Effector memory CD8-positive, alpha-beta T cell (primary cell): Measurements from ENCODE around the gene RGS16.

Experiments
- ATAC-seq: fragments of 150-1000 bp; cut with Tn5 transposase; replicated peaks from 2 replicates; pipeline ENCODE4 v1.10.0; 2021; ENCODE audit warnings: mild to moderate bottlenecking, moderate library complexity
- DNase-seq, 3 experiments: peaks; one replicate each; pipeline ENCODE4 v3.0.0; 2021
- H3K27ac Mint-ChIP-seq, 2 donors: one replicate each; pipeline ENCODE4 v1.8.0; 2022; ENCODE audit warnings: mild to moderate bottlenecking in 2 of 2, mixed read lengths in 2 of 2, moderate library complexity in 2 of 2
- H3K27me3 Mint-ChIP-seq, 2 donors: one replicate each; pipeline ENCODE4 v1.8.0; 2022; ENCODE audit warnings: mixed read lengths in 2 of 2
- H3K36me3 Mint-ChIP-seq: one replicate; pipeline ENCODE4 v1.8.0; 2022; ENCODE audit warnings: mild to moderate bottlenecking, moderate library complexity, mixed read lengths; ENCODE audit not compliant: insufficient read depth
- H3K4me1 Mint-ChIP-seq, 2 donors: one replicate each; pipeline ENCODE4 v1.8.0; 2022; ENCODE audit warnings: low read depth in 2 of 2, mixed read lengths in 2 of 2
- H3K4me3 Mint-ChIP-seq, 2 donors: one replicate each; pipeline ENCODE4 v1.8.0; 2022; ENCODE audit warnings: mild to moderate bottlenecking in 2 of 2, mixed read lengths in 2 of 2, moderate library complexity in 2 of 2
- H3K9me3 Mint-ChIP-seq, 2 donors: one replicate each; pipeline ENCODE4 v1.8.0; 2022; ENCODE audit warnings: mixed read lengths in 2 of 2

The RGS16 gene

DNA sequence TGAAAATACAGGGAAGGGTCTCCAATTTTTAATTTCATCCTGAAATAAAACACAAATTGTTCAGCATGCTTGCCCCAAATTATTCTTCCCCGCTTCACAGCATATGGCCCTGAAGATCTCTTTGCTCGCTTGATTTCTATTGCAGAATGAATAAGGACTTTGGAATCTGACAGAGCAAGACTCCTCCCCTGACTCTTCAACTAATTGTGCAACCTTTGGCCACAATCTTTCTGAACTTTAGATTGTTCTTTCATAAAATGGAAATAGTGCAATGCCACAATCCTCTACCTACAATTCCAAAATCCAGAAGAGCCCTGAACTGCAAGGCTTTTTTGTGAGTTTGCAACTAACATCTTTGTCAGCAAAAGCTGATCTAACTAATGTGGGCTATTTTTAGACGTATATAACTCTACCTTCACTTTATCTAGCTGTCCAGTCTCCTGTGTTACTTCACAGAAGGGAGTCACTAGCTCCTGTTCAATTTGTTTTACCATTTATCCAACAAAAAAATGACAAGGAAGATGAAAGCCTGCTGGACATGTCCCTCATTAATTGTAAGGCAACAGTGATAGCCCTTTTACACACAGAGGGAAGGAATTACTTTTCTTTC, 28.5 kb downstream of the RGS16 start:
- H3K4me1 Mint-ChIP-seq: peaks cover 11 to 22% of the 10 kb centered on the region in 2 donors
- no peak overlapping the region for H3K4me3 Mint-ChIP-seq
- no peak for DNase-seq
- no peak for ATAC-seq
- peaks cover 53% of the 10 kb centered on the region for H3K36me3 Mint-ChIP-seq
- no peaks in the 10 kb centered on the region for H3K9me3 Mint-ChIP-seq
- H3K27me3 Mint-ChIP-seq: no peaks in the 10 kb centered on the region
- no peak overlapping the region for H3K27ac Mint-ChIP-seq

DNA sequence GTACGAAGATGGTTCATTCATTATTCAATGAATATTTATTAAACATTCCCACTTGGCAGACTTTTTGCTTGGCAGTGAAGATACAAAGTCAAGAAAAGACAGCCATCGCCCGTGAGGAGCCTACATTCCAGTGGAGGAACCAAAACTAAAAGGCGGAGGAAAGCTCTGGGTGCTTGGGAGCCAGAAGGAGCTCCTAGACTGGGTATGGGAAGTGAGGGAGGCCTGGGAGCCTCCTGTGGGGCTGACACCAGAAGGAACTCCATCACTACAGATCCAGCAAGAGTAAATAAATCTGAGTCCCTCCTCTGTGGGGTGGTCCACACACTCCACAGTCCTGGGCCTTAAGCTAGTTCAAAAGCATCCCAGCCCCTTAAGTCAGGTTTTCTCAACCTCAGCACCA, 30.0 kb downstream of the RGS16 start:
- H3K27ac Mint-ChIP-seq: no peak overlapping the region
- no peaks in the 10 kb centered on the region for H3K9me3 Mint-ChIP-seq
- no peaks in the 10 kb centered on the region for H3K27me3 Mint-ChIP-seq
- H3K4me1 Mint-ChIP-seq: peaks cover 7 to 19% of the 10 kb centered on the region in 2 donors
- no peak overlapping the region for H3K4me3 Mint-ChIP-seq
- DNase-seq (no peak), ATAC-seq (no peak)
- peaks cover 40% of the 10 kb centered on the region for H3K36me3 Mint-ChIP-seq

DNA sequence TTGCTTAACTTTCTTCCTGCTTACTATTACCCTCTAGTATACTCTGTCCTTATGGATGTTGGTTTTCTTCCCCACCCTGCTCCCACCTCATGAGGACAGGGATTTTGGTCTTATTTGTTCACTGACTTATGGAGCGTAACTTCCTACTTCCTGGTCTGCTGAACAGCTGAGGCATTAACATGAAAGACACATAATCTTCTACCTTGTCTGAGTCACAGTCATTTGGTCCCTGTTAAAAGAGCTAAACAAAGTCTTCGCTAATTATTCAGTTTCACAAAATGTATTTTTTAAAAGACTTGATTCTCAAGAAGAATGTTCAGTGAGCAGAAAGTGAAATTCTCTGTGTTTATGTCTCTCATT, 33.6 kb downstream of the RGS16 start:
- no peak overlapping the region for H3K4me3 Mint-ChIP-seq
- ATAC-seq (no peak), DNase-seq (no peak)
- no peaks in the 10 kb centered on the region for H3K4me1 Mint-ChIP-seq
- H3K36me3 Mint-ChIP-seq: peaks cover 5% of the 10 kb centered on the region
- no peaks in the 10 kb centered on the region for H3K9me3 Mint-ChIP-seq
- H3K27ac Mint-ChIP-seq: no peak overlapping the region
- H3K27me3 Mint-ChIP-seq: no peaks in the 10 kb centered on the region

- Mint-ChIP-seq H3K4me3 (no peak overlapping the region), H3K36me3 (peaks cover 1% of the 10 kb centered on the region), H3K27ac (no peak overlapping the region), H3K9me3 (no peaks in the 10 kb centered on the region), H3K4me1 (no peaks in the 10 kb centered on the region), H3K27me3 (no peaks in the 10 kb centered on the region)
- DNase-seq: no peak
- ATAC-seq: no peak
These were observed 34.1 kb downstream of the RGS16 start for GRCh38 chr1:182569939-182570610.

DNA sequence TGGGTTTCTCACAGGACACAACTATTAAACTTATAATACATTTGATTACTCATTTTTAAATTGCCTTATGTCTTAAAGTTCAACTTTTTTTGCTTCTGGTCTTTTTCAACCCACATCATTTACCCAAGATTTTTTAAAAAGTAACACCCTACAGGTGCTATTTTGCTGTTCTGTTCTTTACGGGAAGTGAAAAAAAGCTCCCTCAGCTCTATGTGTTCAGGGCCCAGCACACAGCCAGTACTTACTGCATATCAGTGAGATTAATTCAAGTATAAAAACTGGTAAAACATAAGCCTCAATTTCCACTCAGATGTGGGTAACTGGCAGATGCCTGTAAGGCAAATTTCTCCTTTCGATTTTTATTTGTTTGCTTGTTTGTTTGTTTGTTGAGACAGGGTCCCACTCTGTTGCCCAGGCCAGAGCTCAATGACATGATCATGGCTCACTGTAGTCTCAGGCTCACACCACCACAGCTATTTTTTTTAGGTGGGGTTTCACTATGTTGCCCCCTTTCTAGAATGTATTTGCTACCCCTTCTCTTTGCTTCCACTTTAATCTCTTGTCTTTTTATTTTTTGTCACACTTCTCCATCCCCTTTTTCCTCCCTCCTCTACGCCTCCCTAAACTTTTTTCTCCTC, 35.4 kb downstream of the RGS16 start:
- no peaks in the 10 kb centered on the region for H3K36me3 Mint-ChIP-seq

DNA sequence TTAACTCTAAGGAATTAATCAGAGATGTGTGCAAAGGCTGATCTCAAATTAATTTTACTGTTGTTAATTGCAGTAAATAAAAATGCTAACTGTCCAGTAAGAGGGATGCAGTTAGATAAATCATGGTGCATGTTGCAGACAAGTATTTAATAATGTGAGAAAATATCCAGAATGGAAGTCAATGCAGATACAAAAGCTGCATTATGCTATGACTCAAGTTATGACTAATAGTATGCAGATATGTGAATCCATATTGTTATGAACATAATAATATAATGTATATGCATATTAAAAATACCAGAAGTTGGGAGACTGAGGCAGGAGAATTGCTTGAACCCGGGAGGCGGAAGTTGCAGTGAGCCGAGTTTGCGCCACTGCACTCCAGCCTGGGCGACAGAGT, 36.6 kb downstream of the RGS16 start:
- ATAC-seq (no peak), DNase-seq (no peak)
- no peaks in the 10 kb centered on the region for H3K4me1 Mint-ChIP-seq
- no peak overlapping the region for H3K4me3 Mint-ChIP-seq
- H3K9me3 Mint-ChIP-seq: no peaks in the 10 kb centered on the region
- no peaks in the 10 kb centered on the region for H3K36me3 Mint-ChIP-seq
- H3K27ac Mint-ChIP-seq: no peak overlapping the region
- H3K27me3 Mint-ChIP-seq: no peaks in the 10 kb centered on the region

More for the DNA sequence above, 35.4 kb downstream of the RGS16 start:
- Mint-ChIP-seq H3K27me3 (no peaks in the 10 kb centered on the region), H3K4me1 (no peaks in the 10 kb centered on the region), H3K9me3 (no peaks in the 10 kb centered on the region), H3K27ac (no peak overlapping the region), H3K4me3 (no peak overlapping the region)
- ATAC-seq: no peak
- no peak for DNase-seq

DNA sequence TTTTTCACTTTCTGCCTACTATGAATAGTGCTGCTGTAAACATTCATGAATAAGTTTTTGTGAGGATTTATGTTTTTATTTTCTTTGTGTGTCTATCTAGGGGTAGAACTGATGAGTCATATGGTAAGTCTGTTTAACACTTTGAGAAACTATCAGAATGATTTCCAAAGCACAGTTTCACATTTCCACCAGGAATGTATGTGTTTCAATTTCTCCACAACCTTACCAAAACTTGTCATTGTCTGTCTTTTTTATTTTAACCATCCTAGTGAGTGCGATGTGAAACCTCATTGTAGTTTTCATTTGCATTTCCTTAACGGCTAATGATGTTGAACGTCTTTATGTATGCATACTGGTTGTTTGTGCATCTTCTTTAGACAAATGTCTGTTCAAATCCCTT, 38.7 kb downstream of the RGS16 start:
- no peaks in the 10 kb centered on the region for H3K9me3 Mint-ChIP-seq
- ATAC-seq (no peak), DNase-seq (no peak)
- no peaks in the 10 kb centered on the region for H3K27me3 Mint-ChIP-seq
- H3K27ac Mint-ChIP-seq: no peak overlapping the region
- no peak overlapping the region for H3K4me3 Mint-ChIP-seq
- H3K4me1 Mint-ChIP-seq: no peaks in the 10 kb centered on the region
- H3K36me3 Mint-ChIP-seq: no peaks in the 10 kb centered on the region

DNA sequence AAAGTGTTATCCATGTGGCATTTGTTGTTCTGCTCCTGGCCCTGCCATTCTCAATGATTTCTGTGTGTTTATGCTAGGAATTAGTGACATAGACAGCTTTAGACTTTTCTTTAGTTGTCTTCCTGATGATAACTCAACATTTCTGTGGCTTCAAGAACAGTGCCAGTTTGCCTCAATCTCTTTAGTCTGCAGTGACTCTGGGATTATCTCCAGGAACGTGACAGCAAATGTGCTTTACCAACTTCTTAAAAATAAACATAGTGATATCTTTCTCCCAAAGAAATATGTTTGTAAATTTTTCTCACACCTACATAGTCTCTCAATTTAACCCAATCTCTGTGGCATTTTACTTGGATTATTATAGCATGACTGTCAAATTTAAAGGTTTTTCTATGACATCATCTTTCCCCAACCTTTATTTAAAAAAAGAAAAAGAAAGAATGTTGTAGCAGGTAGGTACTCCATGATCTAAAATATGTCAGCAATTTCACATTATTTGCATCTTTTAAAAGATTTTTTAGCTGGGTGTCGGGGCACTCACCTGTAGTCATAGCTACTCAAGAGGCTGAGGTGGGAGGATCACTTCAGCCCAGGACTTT, 39.7 kb downstream of the RGS16 start:
- Mint-ChIP-seq H3K4me1 (no peaks in the 10 kb centered on the region), H3K4me3 (no peak overlapping the region), H3K9me3 (no peaks in the 10 kb centered on the region), H3K27me3 (no peaks in the 10 kb centered on the region), H3K27ac (no peak overlapping the region), H3K36me3 (no peaks in the 10 kb centered on the region)
- DNase-seq (no peak), ATAC-seq (no peak)

- Mint-ChIP-seq H3K4me3 (no peak overlapping the region), H3K4me1 (no peaks in the 10 kb centered on the region), H3K9me3 (no peaks in the 10 kb centered on the region), H3K27me3 (no peaks in the 10 kb centered on the region), H3K27ac (no peak overlapping the region), H3K36me3 (no peaks in the 10 kb centered on the region)
- DNase-seq (no peak), ATAC-seq (no peak)
These were observed 41.1 kb downstream of the RGS16 start for GRCh38 chr1:182563095-182563494.

DNA sequence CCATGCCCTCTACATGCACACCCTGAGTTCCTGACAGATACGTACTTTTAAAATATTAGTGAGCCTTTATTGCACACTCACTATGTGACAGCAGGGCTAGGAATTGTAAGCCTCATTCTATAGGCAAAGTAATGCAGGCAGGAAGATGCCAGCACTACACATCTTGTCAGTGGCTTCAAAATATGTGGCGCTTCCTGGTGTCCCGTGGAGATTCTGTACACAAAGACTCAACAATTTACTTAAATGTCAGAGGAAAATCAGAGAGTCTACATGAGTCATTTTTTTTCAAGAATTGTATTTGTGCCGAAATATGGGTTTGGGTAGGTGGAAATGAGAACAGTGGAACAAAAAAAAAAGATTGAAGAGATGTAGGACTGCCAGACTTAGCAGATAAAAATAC, 42.7 kb downstream of the RGS16 start:
- H3K27ac Mint-ChIP-seq: no peak overlapping the region
- ATAC-seq (no peak), DNase-seq (no peak)
- H3K4me3 Mint-ChIP-seq: no peak overlapping the region
- H3K36me3 Mint-ChIP-seq: no peaks in the 10 kb centered on the region
- H3K27me3 Mint-ChIP-seq: no peaks in the 10 kb centered on the region
- no peaks in the 10 kb centered on the region for H3K4me1 Mint-ChIP-seq
- H3K9me3 Mint-ChIP-seq: no peaks in the 10 kb centered on the region

GRCh38 chr1:182560392-182560984, 43.7 kb downstream of the RGS16 start:
- ATAC-seq (no peak), DNase-seq (no peak)
- H3K36me3 Mint-ChIP-seq: no peaks in the 10 kb centered on the region
- H3K27ac Mint-ChIP-seq: no peak overlapping the region
- H3K27me3 Mint-ChIP-seq: no peaks in the 10 kb centered on the region
- H3K4me1 Mint-ChIP-seq: no peaks in the 10 kb centered on the region
- H3K4me3 Mint-ChIP-seq: no peak overlapping the region
- no peaks in the 10 kb centered on the region for H3K9me3 Mint-ChIP-seq

DNA sequence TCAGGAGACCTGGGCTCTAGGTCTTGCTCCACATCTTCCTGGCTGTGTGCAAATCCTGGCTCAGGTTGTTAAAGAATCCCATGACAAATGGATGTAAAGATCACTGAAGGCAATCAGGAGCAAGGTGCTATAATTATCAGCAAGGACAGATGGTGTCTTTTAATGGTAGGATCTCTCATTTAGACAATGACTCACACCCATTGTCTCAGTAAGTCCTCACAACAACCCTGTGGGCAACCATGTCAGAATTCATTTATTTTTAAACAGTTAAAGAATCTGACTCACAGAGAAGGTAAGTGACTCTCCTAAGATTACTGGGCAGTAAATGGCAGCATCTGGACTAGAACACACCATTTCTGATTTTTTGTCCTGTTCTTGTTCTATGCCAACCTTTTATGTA, 47.9 kb downstream of the RGS16 start:
- DNase-seq (no peak), ATAC-seq (no peak)
- Mint-ChIP-seq H3K4me3 (no peak overlapping the region), H3K9me3 (peaks cover 0 to 2% of the 10 kb centered on the region in 2 donors), H3K27ac (no peak overlapping the region), H3K27me3 (peaks cover 14% of the 10 kb centered on the region in 2 donors), H3K4me1 (no peaks in the 10 kb centered on the region), H3K36me3 (no peaks in the 10 kb centered on the region)

DNA sequence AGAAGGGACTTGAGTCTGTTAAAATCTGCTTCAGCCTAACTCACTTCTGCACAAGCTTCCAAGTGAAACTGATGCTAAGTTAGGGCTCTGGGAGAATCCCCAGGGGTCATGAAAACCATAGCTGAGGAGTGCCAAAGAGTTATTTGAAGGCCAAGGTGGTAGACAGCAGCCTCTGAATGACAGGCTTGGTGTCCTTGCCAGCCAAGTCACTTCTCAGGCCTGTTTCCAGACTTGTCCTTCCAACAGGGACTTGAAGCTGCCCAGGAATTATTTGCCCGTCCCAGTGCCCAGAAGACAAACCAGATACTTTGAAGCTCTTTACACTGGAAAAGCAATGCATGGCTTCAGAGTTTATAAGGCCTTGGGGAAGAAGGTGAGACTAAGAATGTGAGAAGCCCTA, 48.7 kb downstream of the RGS16 start:
- Mint-ChIP-seq H3K27me3 (peaks cover 14 to 16% of the 10 kb centered on the region in 2 donors), H3K27ac (no peak overlapping the region), H3K9me3 (peaks cover 0 to 2% of the 10 kb centered on the region in 2 donors), H3K36me3 (no peaks in the 10 kb centered on the region), H3K4me1 (no peaks in the 10 kb centered on the region), H3K4me3 (no peak overlapping the region)
- no peak for DNase-seq
- ATAC-seq: no peak

- H3K36me3 Mint-ChIP-seq: no peaks in the 10 kb centered on the region
- ATAC-seq (no peak), DNase-seq (no peak)
- peaks cover 0 to 2% of the 10 kb centered on the region in 2 donors for H3K9me3 Mint-ChIP-seq
- H3K4me3 Mint-ChIP-seq: no peak overlapping the region
- no peak overlapping the region for H3K27ac Mint-ChIP-seq
- peaks cover 23 to 37% of the 10 kb centered on the region in 2 donors for H3K27me3 Mint-ChIP-seq
- no peaks in the 10 kb centered on the region for H3K4me1 Mint-ChIP-seq
These were observed 51.7 kb downstream of the RGS16 start for GRCh38 chr1:182552527-182552926.
